Brain microvascular endothelial cell (primary cell): ENCODE data around the gene PHF21B.

ENCODE experiments used
- DNase-seq: peaks from one replicate; pipeline ENCODE4 v3.0.0-alpha.2; 2020
- H3K27ac ChIP-seq: fragments of 250-450 bp; sonication (Bioruptor Pico); 2 replicates; pipeline ENCODE4 v1.5.1; 2020; ENCODE audit warnings: mild to moderate bottlenecking, moderate library complexity
- H3K27me3 ChIP-seq: fragments of 250-450 bp; sonication (Bioruptor Pico); replicated peaks from 2 replicates; pipeline ENCODE4 v1.5.1; 2020; ENCODE audit warnings: mild to moderate bottlenecking
- H3K36me3 ChIP-seq: fragments of 250-450 bp; sonication (Bioruptor Pico); replicated peaks from 2 replicates; pipeline ENCODE4 v1.5.1; 2020; ENCODE audit warnings: mild to moderate bottlenecking
- H3K4me3 ChIP-seq: 2 replicates; pipeline ENCODE4 v1.5.1; 2011; ENCODE audit warnings: low read depth, mild to moderate bottlenecking, control low read depth, low read length, moderate library complexity
- CTCF ChIP-seq: IDR thresholded peaks from 2 replicates; pipeline ENCODE4 v1.5.1; 2011; ENCODE audit warnings: low read depth, mild to moderate bottlenecking, moderate library complexity, low read length, control low read depth, inconsistent platforms; ENCODE audit errors: missing control alignments
- in situ Hi-C: cut with HindIII; loops from 2 replicates; pipeline ENCODE4 v1.10.0; 2017; ENCODE audit warnings: low sequenced_read_pairs, low pct_ligation_motif_present

The PHF21B gene

GRCh38 chr22:44934454-44934735 is 75.4 kb downstream of the PHF21B start:
- TF ChIP-seq CTCF = no peak
- Histone ChIP-seq H3K27ac (no peak overlapping the region), H3K36me3 (no peaks in the 10 kb centered on the region), H3K4me3 (no peak overlapping the region), H3K27me3 (no peaks in the 10 kb centered on the region)
- DNase-seq = no peak
- in situ Hi-C loops = no loop called here

DNA sequence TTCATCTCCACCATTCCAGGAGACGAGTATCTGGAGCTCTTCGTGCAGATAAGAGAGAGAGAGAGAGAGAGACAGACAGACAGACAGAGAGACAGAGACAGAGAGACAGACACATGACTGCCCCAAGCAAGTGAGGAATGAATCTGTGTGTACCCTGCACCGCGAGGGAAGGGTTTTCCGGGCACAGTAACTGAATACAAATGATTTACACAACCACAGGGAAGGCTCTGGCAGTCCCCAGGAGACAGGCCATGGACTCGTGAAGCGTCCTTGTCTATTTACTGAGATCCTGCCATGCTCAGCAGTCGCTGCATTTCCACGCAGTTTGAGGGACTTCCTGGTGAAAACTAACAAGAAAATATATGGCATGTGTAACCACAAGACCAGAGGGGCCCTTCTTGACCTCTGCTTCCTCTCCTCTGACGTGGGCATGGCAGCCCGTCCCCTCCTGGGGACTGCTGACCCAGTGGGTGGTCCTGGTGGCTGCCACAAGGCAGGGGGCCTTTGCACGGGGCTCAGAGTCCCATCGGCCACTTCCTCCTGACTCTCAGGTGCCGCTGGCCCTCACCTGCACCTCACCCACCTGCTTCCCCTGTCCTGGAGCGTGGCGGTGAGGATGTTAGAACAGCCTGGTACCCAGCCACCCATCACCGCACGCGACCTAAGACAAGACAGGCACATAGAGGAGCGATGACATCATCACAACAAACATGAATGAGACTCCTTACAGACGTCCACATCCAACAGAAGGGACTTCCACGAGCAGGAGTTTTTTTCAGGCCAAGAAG is 75.9 kb downstream of the PHF21B start:
- in situ Hi-C loops = no loop called here
- H3K27me3 ChIP-seq = no peaks in the 10 kb centered on the region
- DNase-seq = no peak
- TF ChIP-seq CTCF = no peak
- H3K4me3 ChIP-seq = no peak overlapping the region
- H3K27ac ChIP-seq = no peak overlapping the region
- no peaks in the 10 kb centered on the region for H3K36me3 ChIP-seq

- TF ChIP-seq CTCF = no peak
Observed at GRCh38 chr22:44932493-44932892, 77.3 kb downstream of the PHF21B start.

GRCh38 chr22:44931766-44932165 is 78.0 kb downstream of the PHF21B start:
- DNase-seq = no peak
- H3K27me3 ChIP-seq = no peaks in the 10 kb centered on the region
- in situ Hi-C loops = no loop called here
- no peak overlapping the region for H3K27ac ChIP-seq
- no peak for TF ChIP-seq CTCF
- H3K4me3 ChIP-seq = no peak overlapping the region
- H3K36me3 ChIP-seq = no peaks in the 10 kb centered on the region

More at GRCh38 chr22:44932493-44932892, 77.3 kb downstream of the PHF21B start:
- DNase-seq = no peak
- no peak overlapping the region for H3K27ac ChIP-seq
- in situ Hi-C loops = no loop called here
- no peaks in the 10 kb centered on the region for H3K36me3 ChIP-seq
- no peak overlapping the region for H3K4me3 ChIP-seq
- H3K27me3 ChIP-seq = no peaks in the 10 kb centered on the region

DNA sequence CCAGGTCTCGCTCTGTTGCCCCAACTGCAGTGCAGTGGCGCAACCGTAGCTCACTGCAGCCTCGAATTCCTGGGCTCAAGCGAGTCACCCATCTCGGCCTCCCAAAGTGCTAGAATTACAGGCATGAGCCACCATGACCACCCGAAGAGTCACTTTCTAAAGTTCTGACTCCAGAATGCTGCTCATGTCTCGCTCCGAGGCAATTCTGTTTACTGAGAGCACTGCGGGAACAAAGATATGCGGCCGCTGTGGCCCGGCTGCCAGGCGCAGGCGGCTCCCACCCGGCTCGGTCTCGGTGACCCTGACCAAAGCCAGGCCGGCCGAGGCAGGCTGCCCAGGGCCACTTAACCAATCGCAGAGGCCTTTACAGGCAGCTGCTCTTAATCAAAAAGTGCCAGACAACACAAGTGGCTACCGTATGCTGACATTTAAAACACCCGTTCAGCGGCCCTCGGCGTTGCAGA is 78.7 kb downstream of the PHF21B start:
- no peak overlapping the region for H3K4me3 ChIP-seq
- in situ Hi-C loops = no loop called here
- H3K27me3 ChIP-seq = no peaks in the 10 kb centered on the region
- H3K27ac ChIP-seq = no peak overlapping the region
- DNase-seq = no peak
- no peak for TF ChIP-seq CTCF
- H3K36me3 ChIP-seq = no peaks in the 10 kb centered on the region

DNA sequence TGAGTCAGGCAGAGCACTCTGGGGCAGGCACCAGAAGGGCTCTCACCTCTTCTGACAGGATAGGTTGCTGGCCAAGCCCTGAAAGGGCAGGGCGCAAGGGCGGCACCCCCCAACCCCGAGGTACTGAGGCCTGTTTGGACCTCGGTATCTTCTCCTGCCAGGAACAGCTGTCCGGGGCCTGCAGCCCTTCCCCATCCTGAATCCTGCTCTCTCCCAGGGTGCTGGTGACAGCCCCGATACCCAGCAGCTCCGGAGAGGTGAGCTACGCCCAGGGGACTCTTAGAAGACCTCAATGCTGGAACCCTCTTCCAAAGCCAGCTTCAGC is 79.1 kb downstream of the PHF21B start:
- no peak for TF ChIP-seq CTCF
- in situ Hi-C loops = no loop called here
- no peak for DNase-seq
- H3K27me3 ChIP-seq = no peaks in the 10 kb centered on the region
- H3K27ac ChIP-seq = no peak overlapping the region
- H3K4me3 ChIP-seq = no peak overlapping the region
- no peaks in the 10 kb centered on the region for H3K36me3 ChIP-seq
